ENCODE data around the gene ERCC4. TPM values are rescaled to one million over a fixed set of nuclear protein-coding genes. Genes with fewer than 3 reads are reported as not detected.

The ERCC4 gene
- total and polyA plus RNA-seq, 2 experiments from 2014 or later, result 5.4 to 21.6 TPM

DNA sequence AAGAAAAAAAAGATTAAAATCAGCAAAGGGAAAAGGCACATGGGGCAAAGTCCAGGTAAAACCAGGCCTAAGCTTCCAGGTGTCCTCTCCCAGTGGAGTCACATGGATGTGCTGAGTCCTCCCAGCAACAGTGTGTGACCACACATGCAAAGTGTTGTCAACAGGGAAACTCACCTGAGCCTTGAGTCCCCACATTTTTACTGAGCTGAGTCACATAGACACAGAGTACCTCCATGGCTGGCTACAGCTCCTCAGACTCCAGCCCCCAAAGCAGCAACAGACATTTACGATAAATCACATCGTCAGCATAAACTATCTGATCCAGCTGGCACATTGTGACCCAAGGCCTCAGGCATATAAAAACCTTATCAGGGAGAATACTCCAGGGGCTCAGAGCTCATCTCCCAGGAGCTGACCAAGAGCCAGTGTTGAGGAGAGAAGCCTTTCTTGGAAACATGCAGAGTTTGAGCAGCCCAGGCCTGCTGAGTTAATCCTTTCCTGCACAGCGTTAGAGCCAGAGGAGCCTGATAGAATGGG, 20.5 kb downstream of the ERCC4 start:
- no peak overlapping the region for H2AFZ ChIP-seq
- no peaks in the 10 kb centered on the region for H3K9me2 ChIP-seq (ENCODE audit: insufficient read depth)
- H3K79me2 ChIP-seq (replicated peaks; ENCODE audit: insufficient read depth), result no peaks in the 10 kb centered on the region
- no peaks in the 10 kb centered on the region for H3K27me3 ChIP-seq (ENCODE audit: insufficient read depth)
- no peaks in the 10 kb centered on the region for H3K4me1 Mint-ChIP-seq
- H3K36me3 ChIP-seq (ENCODE audit: insufficient read depth), result peaks cover 13% of the 10 kb centered on the region; the same call in 1 of the 2 replicates
- no peaks in the 10 kb centered on the region for H3K4me1 ChIP-seq (ENCODE audit: insufficient read depth)
- no peak overlapping the region for H3K27ac ChIP-seq (ENCODE audit: low read depth)
- TF ChIP-seq, protein P1, sequence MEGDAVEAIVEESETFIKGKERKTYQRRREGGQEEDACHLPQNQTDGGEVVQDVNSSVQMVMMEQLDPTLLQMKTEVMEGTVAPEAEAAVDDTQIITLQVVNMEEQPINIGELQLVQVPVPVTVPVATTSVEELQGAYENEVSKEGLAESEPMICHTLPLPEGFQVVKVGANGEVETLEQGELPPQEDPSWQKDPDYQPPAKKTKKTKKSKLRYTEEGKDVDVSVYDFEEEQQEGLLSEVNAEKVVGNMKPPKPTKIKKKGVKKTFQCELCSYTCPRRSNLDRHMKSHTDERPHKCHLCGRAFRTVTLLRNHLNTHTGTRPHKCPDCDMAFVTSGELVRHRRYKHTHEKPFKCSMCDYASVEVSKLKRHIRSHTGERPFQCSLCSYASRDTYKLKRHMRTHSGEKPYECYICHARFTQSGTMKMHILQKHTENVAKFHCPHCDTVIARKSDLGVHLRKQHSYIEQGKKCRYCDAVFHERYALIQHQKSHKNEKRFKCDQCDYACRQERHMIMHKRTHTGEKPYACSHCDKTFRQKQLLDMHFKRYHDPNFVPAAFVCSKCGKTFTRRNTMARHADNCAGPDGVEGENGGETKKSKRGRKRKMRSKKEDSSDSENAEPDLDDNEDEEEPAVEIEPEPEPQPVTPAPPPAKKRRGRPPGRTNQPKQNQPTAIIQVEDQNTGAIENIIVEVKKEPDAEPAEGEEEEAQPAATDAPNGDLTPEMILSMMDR (conservative IDR thresholded peaks at IDR 0.05; ENCODE audit: low read depth in 2 of 2), result no peak
- TF ChIP-seq ZNF114 (CRISPR knock-in tag; IDR thresholded peaks at IDR 0.05), result no peak
- TF ChIP-seq, protein P2, sequence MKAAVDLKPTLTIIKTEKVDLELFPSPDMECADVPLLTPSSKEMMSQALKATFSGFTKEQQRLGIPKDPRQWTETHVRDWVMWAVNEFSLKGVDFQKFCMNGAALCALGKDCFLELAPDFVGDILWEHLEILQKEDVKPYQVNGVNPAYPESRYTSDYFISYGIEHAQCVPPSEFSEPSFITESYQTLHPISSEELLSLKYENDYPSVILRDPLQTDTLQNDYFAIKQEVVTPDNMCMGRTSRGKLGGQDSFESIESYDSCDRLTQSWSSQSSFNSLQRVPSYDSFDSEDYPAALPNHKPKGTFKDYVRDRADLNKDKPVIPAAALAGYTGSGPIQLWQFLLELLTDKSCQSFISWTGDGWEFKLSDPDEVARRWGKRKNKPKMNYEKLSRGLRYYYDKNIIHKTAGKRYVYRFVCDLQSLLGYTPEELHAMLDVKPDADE (IDR thresholded peaks at IDR 0.05), result no peak
- 0 out of 2 replicates have a peak overlapping the region, but pooled peaks have one; percentile 17 for H3K27ac Mint-ChIP-seq
- H3K4me2 ChIP-seq, result no peak overlapping the region
- no peak overlapping the region for H3K4me3 Mint-ChIP-seq
- H4K20me1 ChIP-seq (replicated peaks; ENCODE audit: insufficient read depth), result no peaks in the 10 kb centered on the region
- no peaks in the 10 kb centered on the region for H3K9me3 Mint-ChIP-seq
- ATAC-seq (peak; percentile 67), DNase-seq (ENCODE audit: low spot score) (no peak)
- no peaks in the 10 kb centered on the region for H3F3A ChIP-seq (replicated peaks; ENCODE audit: low read depth)
- H3K27me3 Mint-ChIP-seq (ENCODE audit: insufficient read depth, low read depth, poor library complexity), result no peaks in the 10 kb centered on the region
- peaks cover 19% of the 10 kb centered on the region; the same call in 2 of the 3 replicates for H3K36me3 Mint-ChIP-seq (ENCODE audit: low read depth)
- H3K4me3 ChIP-seq, result no peak overlapping the region

DNA sequence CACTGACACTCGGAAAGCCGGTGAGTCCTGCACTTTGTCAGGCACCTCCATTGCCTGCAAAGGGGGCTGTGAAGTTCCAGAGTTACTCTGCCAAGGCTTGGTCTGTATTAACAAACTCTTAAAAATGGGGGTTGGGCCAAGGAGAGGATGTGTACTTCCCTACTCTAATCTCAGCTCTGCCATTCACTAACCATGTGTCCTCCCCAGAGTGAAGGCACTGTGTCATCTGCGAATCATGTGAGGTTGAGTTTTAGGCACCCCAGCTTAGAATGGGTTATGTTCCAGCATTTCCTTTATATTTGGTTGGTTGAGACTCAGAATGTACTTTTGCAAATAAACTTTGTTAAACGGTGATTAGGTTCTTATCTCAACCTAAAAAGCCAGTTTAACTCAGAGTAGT, 24.9 kb downstream of the ERCC4 start:
- Mint-ChIP-seq H3K4me1 (no peaks in the 10 kb centered on the region), H3K9me3 (no peaks in the 10 kb centered on the region), H3K36me3 (ENCODE audit: low read depth) (peaks cover 29% of the 10 kb centered on the region), H3K27me3 (ENCODE audit: insufficient read depth, low read depth, poor library complexity) (peaks cover 3% of the 10 kb centered on the region), H3K4me3 (no peak overlapping the region), H3K27ac (no peak overlapping the region)
- DNase-seq (ENCODE audit: low spot score), result no peak
- Histone ChIP-seq H3K27ac (ENCODE audit: low read depth) (no peak overlapping the region), H3K27me3 (ENCODE audit: insufficient read depth) (no peaks in the 10 kb centered on the region), H3K4me3 (no peak overlapping the region), H4K20me1 (replicated peaks; ENCODE audit: insufficient read depth) (no peaks in the 10 kb centered on the region), H3K4me1 (ENCODE audit: insufficient read depth) (no peaks in the 10 kb centered on the region), H2AFZ (no peak overlapping the region), H3K36me3 (ENCODE audit: insufficient read depth) (no peaks in the 10 kb centered on the region; the same call in 1 of the 2 replicates), H3K9me2 (ENCODE audit: insufficient read depth) (no peaks in the 10 kb centered on the region), H3F3A (replicated peaks; ENCODE audit: low read depth) (no peaks in the 10 kb centered on the region), H3K79me2 (replicated peaks; ENCODE audit: insufficient read depth) (no peaks in the 10 kb centered on the region), H3K4me2 (no peak overlapping the region)
- ATAC-seq, result no peak
- TF ChIP-seq NANOG (IDR thresholded peaks at IDR 0.05; ENCODE audit: borderline replicate concordance) (no peak), EZH2phosphoT487 (IDR thresholded peaks at IDR 0.05; ENCODE audit: unreplicated experiment) (no peak), EZH2 (IDR thresholded peaks at IDR 0.05; ENCODE audit: low read depth, unreplicated experiment) (no peak), ZNF114 (CRISPR knock-in tag; IDR thresholded peaks at IDR 0.05) (no peak), STAT1 (IDR thresholded peaks at IDR 0.05; ENCODE audit: unreplicated experiment) (no peak)
- TF ChIP-seq, protein P3, sequence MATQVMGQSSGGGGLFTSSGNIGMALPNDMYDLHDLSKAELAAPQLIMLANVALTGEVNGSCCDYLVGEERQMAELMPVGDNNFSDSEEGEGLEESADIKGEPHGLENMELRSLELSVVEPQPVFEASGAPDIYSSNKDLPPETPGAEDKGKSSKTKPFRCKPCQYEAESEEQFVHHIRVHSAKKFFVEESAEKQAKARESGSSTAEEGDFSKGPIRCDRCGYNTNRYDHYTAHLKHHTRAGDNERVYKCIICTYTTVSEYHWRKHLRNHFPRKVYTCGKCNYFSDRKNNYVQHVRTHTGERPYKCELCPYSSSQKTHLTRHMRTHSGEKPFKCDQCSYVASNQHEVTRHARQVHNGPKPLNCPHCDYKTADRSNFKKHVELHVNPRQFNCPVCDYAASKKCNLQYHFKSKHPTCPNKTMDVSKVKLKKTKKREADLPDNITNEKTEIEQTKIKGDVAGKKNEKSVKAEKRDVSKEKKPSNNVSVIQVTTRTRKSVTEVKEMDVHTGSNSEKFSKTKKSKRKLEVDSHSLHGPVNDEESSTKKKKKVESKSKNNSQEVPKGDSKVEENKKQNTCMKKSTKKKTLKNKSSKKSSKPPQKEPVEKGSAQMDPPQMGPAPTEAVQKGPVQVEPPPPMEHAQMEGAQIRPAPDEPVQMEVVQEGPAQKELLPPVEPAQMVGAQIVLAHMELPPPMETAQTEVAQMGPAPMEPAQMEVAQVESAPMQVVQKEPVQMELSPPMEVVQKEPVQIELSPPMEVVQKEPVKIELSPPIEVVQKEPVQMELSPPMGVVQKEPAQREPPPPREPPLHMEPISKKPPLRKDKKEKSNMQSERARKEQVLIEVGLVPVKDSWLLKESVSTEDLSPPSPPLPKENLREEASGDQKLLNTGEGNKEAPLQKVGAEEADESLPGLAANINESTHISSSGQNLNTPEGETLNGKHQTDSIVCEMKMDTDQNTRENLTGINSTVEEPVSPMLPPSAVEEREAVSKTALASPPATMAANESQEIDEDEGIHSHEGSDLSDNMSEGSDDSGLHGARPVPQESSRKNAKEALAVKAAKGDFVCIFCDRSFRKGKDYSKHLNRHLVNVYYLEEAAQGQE (IDR thresholded peaks at IDR 0.05; ENCODE audit: unreplicated experiment), result no peak
- TF ChIP-seq, protein P2 (IDR thresholded peaks at IDR 0.05), result no peak
- TF ChIP-seq, protein P1 (conservative IDR thresholded peaks at IDR 0.05; ENCODE audit: low read depth in 2 of 2), result no peak

Measured in GM23338 (cell line).